Glomerular endothelial cell (primary cell): Measurements from ENCODE around the gene TGFB1I1. TPM values are rescaled to one million over a fixed set of nuclear protein-coding genes. Genes with fewer than 3 reads are reported as not detected.
"Not testable (repeated sequence)": the region's sequence is repeated elsewhere in the genome, so short reads cannot be mapped to it uniquely, and the experiment has no call there.

ENCODE experiments used
- DNase-seq: peaks from one replicate; pipeline ENCODE4 v3.0.0-alpha.2; 2011; ENCODE audit warnings: low read depth, low spot score; ENCODE audit errors: extremely low read depth
- total RNA-seq: library from RNA; depleted of rRNA; stranded (reverse); fragments of >200 nt; gene quantifications from 2 replicates; pipeline ENCODE4 v1.2.3, GENCODE V29; 2015

Gene TGFB1I1
- 136 and 143 TPM in 2 replicates for total RNA-seq

- DNase-seq: no peak
Observed at GRCh38 chr16:31471875-31472708, at the start of gene TGFB1I1. Gene TGFB1I1 (plus strand): TSS chr16:31472152. CDS start chr16:31472189, 37 bp downstream.

DNA sequence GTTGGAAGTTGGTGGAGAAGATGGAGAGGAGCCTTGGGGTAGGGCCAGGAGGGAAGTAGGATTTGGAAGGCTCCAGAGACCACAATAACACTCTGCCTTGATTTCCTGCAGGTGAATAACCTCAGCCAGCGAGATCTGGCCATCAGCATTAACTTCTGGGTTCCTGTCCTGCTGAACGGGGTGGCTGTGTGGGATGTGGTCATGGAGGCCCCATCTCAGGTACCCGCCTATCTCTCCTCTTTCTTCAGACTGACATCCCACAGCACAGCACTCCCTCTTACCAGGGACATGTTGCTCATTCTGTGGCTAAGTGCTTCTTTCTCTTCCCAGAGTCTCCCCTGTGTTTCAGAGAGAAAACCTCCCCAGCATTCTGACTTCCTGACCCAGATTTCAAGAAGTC, 48.7 kb upstream of the TGFB1I1 start:
- DNase-seq: no peak

GRCh38 chr16:31423801-31424200, 48.2 kb upstream of the TGFB1I1 start:
- DNase-seq: no peak

GRCh38 chr16:31427441-31428278, 44.3 kb upstream of the TGFB1I1 start:
- DNase-seq: no peak

- DNase-seq: no peak
Observed at GRCh38 chr16:31428279-31428597, 43.7 kb upstream of the TGFB1I1 start, which contains the start of gene COX6A2. Gene COX6A2 (minus strand): TSS chr16:31428360. CDS start chr16:31428325, 35 bp downstream.

GRCh38 chr16:31428638-31429247, 43.2 kb upstream of the TGFB1I1 start:
- no peak for DNase-seq

DNA sequence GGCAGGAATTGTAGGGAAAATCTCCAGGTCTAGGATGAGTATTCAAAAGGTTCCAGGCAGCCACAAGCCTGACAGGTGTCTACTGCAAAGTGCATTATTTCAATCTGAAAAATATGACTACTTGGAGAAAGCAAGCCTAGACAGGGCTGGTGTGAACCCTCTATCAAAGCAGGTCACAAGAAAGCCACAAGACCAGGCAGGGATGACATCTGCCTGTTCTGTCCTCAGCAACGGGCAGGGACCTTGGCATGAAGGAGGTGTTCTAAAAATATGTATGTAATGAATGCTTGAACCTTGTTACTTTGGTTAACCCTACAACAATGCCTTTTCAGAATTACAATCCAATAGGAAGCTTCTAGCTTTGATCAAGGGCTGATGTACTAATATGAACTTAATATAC, 42.6 kb upstream of the TGFB1I1 start:
- no peak for DNase-seq

DNA sequence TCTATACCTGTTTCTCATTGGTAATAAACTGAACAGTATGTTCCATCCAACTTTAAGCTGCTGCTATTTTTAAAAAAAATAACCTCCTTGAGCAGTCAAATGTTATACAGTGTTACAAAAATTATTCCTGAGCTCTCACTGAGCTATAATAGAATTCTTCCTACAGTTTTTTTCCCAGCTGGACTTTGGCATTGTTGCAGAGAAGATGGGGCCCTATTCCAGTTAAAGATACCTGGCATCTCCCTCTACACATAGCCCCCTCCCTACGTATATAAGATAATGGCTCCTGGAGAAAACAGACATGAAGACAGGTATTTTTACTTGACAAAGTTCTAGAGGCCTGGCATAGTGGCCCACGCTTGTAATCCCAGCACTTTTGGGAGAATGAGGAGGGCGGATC, 42.2 kb upstream of the TGFB1I1 start:
- no peak for DNase-seq

GRCh38 chr16:31430380-31431052, 41.4 kb upstream of the TGFB1I1 start:
- DNase-seq: no peak

DNA sequence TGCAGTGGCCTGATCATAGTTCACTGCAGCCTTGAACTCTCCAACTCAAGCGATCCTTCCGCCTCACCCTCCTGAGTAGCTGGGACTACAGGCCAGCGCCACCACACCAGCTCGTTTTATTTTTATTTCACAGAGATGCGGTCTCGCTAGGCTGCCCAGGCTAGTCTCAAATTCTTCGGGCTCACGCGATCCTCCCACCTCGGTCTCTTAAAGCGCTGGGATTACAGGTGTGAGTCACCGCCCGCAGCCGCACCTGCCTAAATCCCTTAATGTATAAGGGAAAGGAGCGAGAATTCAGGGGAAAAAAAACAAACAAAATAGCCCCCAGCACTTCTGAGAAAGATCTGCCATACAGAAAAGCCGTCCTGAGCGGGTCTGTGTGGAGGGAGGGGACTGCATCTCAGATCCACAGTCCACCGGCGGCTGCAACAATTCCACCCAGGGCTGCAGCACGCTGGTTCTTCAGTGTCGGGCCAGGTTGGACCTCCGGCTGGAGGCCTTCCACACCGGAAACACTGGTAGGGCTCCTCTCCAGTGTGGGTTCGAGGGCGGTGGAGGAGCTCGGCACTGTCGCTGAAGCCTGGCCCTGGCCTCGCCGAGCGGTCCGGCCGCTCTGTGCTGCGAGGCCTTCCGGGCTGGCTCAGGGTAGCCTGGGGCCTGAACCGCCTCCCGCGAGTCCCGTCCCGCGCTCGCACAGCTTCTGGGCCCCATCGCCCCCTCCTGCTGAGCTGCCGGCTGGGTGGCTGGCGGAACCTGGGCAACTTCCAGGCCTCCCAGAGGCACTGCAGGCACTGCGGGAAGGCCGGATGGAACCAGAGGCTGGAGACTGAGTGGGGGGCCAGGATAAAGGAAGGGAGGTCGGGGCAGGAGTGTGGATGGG, 36.4 kb upstream of the TGFB1I1 start:
- DNase-seq: no peak

DNA sequence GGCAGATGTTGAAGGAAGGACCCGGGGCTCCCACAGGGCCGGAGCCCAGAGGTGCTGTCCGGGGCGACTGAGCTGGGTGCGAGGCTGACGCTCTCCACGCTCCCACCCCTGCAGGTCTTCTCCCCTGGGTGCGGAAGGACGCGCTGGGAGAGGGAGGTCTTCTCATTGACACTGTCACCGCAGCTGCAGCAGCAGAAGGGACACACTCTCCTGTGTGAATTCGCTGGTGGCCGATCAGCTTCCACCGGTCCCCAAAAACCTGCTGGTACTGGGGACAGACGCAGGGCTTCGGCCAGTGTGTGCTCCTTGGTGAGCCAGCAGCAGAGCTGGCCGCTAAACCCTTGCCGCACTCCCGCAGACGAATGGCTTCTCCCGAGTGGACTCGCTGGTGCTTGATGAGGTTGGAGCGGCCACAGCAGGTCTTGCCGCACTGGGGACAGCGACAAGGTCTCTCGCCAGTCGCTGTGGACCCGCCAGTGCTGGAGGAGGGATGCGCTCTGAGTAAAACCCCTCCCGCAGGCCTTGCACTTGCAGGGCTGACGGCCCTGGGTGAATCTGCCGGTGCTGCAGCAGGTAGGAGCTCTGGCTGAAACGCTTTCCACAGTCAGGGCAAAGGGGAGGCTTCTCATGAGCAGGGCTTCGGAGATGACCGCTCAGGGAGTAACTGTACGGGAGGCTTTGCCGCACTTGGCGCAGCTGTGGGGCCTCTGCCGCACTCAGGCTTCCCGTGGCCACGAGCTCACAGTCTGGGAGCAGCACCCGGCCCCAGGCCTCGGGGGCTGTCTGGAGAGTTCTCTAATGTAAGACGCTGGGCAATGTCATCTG, 35.5 kb upstream of the TGFB1I1 start:
- no peak for DNase-seq

DNA sequence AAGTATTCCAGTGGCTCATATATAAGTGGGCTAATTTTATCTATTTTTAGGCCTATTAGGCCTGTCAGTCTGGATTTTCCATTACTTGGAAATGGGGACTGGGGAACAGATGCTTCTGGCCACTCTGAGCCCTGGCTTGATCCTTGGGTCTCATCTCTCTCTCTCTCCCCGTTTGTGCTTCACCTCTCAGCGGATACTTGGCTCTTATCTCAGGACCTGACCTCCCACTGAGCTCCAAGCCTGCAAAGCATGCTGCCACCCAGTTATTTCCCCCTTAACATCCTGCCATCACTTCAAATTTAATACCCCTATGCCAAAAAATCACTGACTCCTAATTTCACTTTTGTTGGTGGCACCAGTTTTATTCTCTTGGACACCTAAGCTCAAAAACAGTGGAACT, 33.5 kb upstream of the TGFB1I1 start:
- no peak for DNase-seq

DNA sequence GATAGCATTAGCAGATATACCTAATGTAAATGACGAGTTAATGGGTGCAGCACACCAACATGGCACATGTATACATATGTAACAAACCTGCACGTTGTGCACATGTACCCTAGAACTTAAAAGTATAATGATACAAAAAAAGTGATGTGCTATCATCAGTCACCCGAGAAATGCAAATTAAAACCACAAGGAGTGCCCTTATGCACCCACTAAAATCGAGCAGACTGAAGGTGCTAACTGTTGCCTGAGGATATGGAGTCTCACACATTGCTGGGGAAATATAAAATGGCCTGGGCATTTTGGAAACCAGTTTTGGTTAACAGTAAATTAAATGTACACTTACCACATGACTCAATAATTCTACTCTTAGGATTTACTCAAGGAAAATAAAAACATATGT, 32.9 kb upstream of the TGFB1I1 start:
- DNase-seq: not testable (repeated sequence)

- DNase-seq: no peak
Observed at GRCh38 chr16:31439519-31439918, 32.4 kb upstream of the TGFB1I1 start.

DNA sequence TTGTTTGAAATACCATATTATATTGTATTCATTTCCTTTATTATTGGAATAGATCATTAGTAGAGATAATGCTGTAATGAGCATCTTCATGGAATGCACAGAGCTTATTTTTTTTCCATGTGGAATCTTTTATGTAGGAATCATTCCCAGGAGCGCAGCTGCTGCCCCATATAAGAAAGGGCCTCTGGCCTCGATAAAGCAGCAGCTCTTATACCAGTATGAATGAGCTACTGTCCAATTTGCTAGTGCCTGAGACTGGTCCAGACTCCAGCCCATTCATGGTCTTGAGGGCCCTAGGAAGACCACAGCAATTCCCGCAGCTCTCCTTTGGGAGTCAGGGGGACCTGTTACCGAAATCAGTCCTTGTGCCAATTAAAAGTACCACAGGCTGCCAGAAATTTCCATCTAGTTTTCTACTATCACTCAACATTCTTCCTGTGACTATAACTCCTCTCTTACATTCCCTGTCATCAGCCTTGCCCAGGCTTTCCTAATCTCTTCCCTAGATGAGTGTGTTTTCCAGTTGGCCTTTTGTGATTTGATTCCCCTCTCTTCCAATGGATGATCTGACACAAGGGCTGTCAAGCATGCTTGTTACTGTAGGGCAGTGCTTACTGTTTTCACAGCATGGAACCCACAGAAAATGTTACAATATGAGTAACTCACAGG, 31.3 kb upstream of the TGFB1I1 start:
- DNase-seq: no peak

DNA sequence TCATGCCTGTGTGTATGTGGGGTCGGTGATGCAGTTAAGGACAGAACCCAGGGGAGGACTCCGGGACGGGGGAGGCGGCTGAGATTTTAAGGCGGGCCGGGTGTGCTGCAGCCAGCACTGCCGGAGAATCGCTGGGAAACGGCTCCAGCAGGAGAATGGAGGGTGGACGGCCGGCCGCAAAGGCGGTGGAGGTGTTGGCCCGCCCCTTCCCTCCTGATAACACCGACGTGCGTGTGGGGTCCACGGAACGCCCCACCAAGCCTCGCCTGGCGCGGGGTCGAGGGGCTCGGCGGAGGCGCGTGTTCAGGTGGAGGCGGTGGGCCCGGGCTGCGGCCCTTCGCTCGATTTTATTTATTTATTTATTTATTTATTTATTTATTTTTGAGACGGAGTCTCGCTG, 30.0 kb upstream of the TGFB1I1 start:
- no peak for DNase-seq

DNA sequence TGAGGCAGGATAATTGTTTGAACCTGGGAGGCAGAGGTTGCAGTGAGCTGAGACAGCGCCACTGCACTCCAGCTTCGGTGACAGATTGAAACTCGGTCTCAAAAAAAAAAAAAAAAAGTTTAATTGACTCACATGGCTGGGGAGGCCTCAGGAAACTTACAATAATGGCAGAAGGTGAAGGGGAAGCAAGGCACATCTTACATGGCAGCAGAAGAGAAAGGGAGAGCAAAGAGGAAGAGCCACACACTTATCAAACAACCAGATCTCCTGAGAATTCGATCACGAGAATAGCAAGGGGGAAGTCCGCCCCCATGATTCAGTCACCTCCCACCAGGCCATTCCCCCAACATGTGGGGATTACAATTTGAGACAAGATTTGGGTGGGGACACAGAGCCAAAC, 26.0 kb upstream of the TGFB1I1 start:
- DNase-seq: not testable (repeated sequence)

- no peak for DNase-seq
Observed at GRCh38 chr16:31451201-31451600, 20.8 kb upstream of the TGFB1I1 start.
